Activated CD4-positive, alpha-beta memory T cell treated with anti-CD3 and anti-CD28 coated beads for 36 hours (primary cell): Measurements from ENCODE around the gene PPIL1. TPM values are rescaled to one million over a fixed set of nuclear protein-coding genes. Genes with fewer than 3 reads are reported as not detected.
"Not testable (repeated sequence)": the region's sequence is repeated elsewhere in the genome, so short reads cannot be mapped to it uniquely, and the experiment has no call there.

Source experiments
- CTCF ChIA-PET: fragments of 350-600 bp; sonication (Branson Sonifier 250); formaldehyde crosslinking; loops from one replicate; lab custom pipeline; 2021; ENCODE audit warnings: antibody characterized with exemption, inconsistent platforms; lab: Charles Lee
- POLR2A ChIA-PET: fragments of 350-600 bp; sonication (Branson Sonifier 250); formaldehyde crosslinking; loops from one replicate; lab custom pipeline; 2021; ENCODE audit warnings: antibody characterized with exemption; lab: Charles Lee
- DNase-seq: peaks from one replicate; pipeline ENCODE4 v3.0.0-alpha.2; 2020
- H3K27ac Mint-ChIP-seq: one replicate; pipeline ENCODE4 v1.8.0; 2021; ENCODE audit warnings: mixed read lengths
- H3K27me3 Mint-ChIP-seq: one replicate; pipeline ENCODE4 v1.8.0; 2021; ENCODE audit warnings: mixed read lengths
- H3K36me3 Mint-ChIP-seq: one replicate; pipeline ENCODE4 v1.8.0; 2021; ENCODE audit warnings: mixed read lengths
- H3K4me1 Mint-ChIP-seq: one replicate; pipeline ENCODE4 v1.8.0; 2021; ENCODE audit warnings: low read depth, mixed read lengths
- H3K4me3 Mint-ChIP-seq: one replicate; pipeline ENCODE4 v1.8.0; 2021; ENCODE audit warnings: mild to moderate bottlenecking, mixed read lengths
- H3K9me3 Mint-ChIP-seq: one replicate; pipeline ENCODE4 v1.8.0; 2021; ENCODE audit warnings: mixed read lengths
- intact Hi-C: fragments of 100-400 bp; cut with micrococcal nuclease; formaldehyde crosslinking; loops from one replicate; pipeline ENCODE4 v1.15.1; 2023
- total RNA-seq, 2 experiments: library from RNA; stranded (reverse); gene quantifications; one replicate each; pipeline ENCODE4 v1.2.3, GENCODE V29; 2021

Gene PPIL1
- total RNA-seq, 2 experiments from 2014 or later, result 38.5 to 40.6 TPM

GRCh38 chr6:36820700-36821580 lies 53.7 kb downstream of the PPIL1 start:
- POLR2A ChIA-PET, result no interaction called here
- CTCF ChIA-PET, result no interaction called here
- H3K27ac Mint-ChIP-seq, result no peak overlapping the region

GRCh38 chr6:36818756-36819155 lies 55.8 kb downstream of the PPIL1 start:
- Mint-ChIP-seq H3K4me3 (no peak overlapping the region), H3K27me3 (no peaks in the 10 kb centered on the region), H3K4me1 (no peaks in the 10 kb centered on the region), H3K27ac (no peak overlapping the region), H3K36me3 (no peaks in the 10 kb centered on the region), H3K9me3 (no peaks in the 10 kb centered on the region)
- POLR2A ChIA-PET, result no interaction called here
- CTCF ChIA-PET, result no interaction called here
- DNase-seq, result no peak
- intact Hi-C loops, result no loop called here

More at GRCh38 chr6:36820700-36821580, 53.7 kb downstream of the PPIL1 start:
- no peak for DNase-seq
- Mint-ChIP-seq H3K27me3 (peaks cover 2% of the 10 kb centered on the region), H3K4me1 (no peaks in the 10 kb centered on the region), H3K9me3 (no peaks in the 10 kb centered on the region), H3K4me3 (no peak overlapping the region), H3K36me3 (no peaks in the 10 kb centered on the region)
- intact Hi-C loops, result no loop called here

DNA sequence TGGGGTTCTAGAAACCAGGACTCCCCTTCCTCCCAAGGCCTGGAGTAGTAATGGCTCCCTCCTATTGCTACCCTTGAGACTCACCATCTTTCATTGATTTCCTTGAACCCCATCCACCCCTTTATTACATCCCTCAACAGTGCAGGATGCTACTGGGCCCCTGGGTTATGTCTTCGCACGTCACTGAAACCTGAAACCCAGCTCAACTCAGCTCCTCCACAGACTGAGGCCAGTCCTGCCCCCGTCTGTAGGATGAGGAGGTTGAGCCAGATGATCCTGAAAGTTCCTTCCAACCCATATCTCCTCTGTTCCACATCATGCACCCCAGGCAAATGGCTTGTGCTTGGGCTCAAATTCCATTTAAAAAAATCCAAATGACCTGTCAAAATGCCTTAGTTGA lies 56.8 kb downstream of the PPIL1 start:
- Mint-ChIP-seq H3K4me1 (no peaks in the 10 kb centered on the region), H3K27ac (no peak overlapping the region), H3K9me3 (no peaks in the 10 kb centered on the region), H3K27me3 (no peaks in the 10 kb centered on the region), H3K4me3 (no peak overlapping the region), H3K36me3 (no peaks in the 10 kb centered on the region)
- no peak for DNase-seq
- intact Hi-C loops, result no loop called here
- ChIA-PET POLR2A (no interaction called here), CTCF (no interaction called here)

DNA sequence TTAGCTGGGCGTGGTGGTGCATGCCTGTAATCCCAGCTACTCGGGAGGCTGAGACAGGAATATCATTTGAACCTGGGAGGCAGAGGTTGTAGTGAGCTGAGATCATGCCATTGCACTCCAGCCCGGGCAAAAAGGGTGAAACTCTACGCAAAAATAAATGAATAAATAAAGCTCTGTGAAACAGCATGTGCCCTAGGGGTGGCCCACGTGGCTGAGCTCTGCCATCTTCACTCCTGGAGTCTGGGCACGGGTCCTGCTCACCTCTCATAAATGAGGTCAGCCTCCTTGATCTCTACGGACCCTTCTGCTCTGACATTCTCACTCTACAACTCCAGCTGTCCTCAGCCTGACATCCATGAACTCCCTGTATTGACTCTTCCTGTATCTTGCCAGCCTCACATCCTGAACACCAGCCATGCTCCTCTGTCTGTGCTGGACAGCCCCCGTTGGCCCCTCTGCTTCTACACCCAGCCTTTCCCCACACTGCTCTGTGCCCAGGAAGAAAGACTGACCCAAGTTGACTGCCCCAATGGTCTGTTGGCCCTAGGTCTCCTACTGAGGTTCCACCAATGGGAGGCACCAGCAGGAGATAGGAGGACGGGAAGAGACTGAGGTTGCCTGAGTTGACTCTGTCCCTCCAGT lies 57.3 kb downstream of the PPIL1 start:
- Mint-ChIP-seq H3K27me3 (no peaks in the 10 kb centered on the region), H3K4me1 (no peaks in the 10 kb centered on the region), H3K4me3 (no peak overlapping the region), H3K9me3 (no peaks in the 10 kb centered on the region), H3K36me3 (no peaks in the 10 kb centered on the region), H3K27ac (no peak overlapping the region)
- ChIA-PET POLR2A (no interaction called here), CTCF (interaction anchor here (1.0 to 1.1 kb wide), 2 partner anchors 34 kb away, joined by 3 to 4 read pairs; no protein-coding TSS in a partner anchor)
- intact Hi-C loops, result no loop called here
- no peak for DNase-seq

DNA sequence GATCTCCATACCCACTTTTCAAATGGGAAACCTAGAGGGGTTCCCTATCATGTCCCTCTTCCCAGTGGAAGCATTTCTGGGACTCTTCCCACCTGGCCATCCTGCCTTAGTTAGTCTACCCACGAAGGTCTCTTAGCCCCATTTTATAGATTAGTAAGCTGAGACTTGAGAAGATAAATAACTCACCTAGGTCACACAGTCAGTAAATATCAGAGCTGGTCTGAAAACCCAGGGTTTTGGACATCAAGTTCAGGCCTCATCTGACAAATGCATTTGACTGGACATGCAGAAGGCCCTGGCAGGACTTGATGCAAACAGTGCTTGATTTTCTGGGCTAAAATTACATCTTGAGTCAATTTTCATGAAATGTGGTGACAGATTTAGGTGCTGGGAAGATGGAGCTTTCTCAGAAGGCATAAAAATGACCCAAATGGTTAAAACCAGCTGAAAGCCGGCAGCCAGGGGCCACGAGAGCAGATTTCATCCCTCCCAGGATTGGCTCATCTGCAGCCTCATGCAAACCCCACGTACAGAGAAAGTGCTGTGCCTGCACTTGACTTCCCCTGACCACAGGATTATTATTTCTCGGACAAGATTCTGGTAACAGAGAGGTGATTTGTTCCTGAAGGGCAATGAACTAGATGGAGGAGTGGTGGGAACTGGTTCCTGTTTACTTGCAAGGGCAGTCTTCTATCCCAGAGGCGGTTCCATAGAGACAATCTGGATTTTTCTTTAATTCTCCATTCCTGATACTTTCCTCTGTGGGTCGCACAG lies 58.5 kb downstream of the PPIL1 start:
- CTCF ChIA-PET, result interaction anchor here (1.0 to 1.8 kb wide), 4 partner anchors 33 to 202 kb away, joined by 3 to 4 read pairs (median 4); no protein-coding TSS in a partner anchor
- Mint-ChIP-seq H3K27me3 (no peaks in the 10 kb centered on the region), H3K4me3 (no peak overlapping the region)

DNA sequence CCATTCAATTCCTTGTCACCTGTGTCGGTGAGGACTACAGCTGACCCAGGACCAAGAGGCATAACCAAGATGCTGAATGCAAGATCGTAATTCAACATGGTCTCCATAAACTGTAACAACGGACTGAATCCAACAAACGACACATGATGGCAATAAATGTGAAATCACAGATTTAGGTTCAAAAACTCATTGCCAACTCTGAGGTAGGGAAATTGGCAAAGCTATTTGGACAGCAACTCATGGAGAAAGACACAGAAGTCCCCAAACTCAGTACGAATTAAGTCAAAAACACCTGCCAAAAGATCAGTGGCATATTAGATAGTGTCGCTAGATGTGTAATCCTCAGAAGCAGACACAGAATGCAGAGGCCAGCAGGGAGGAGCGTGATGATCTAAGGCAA lies 60.4 kb downstream of the PPIL1 start:
- intact Hi-C loops, result no loop called here
- no peaks in the 10 kb centered on the region for H3K9me3 Mint-ChIP-seq
- no peak for DNase-seq
- no peak overlapping the region for H3K4me3 Mint-ChIP-seq
- no peaks in the 10 kb centered on the region for H3K36me3 Mint-ChIP-seq
- no peak overlapping the region for H3K27ac Mint-ChIP-seq
- CTCF ChIA-PET, result interaction anchor here (1.8 kb wide), 1 partner anchor 37 kb away, joined by 4 read pairs; no protein-coding TSS in a partner anchor
- H3K4me1 Mint-ChIP-seq, result no peaks in the 10 kb centered on the region
- POLR2A ChIA-PET, result no interaction called here
- H3K27me3 Mint-ChIP-seq, result no peaks in the 10 kb centered on the region

More for the DNA sequence above, 58.5 kb downstream of the PPIL1 start:
- Mint-ChIP-seq H3K4me1 (no peaks in the 10 kb centered on the region), H3K36me3 (no peaks in the 10 kb centered on the region), H3K9me3 (no peaks in the 10 kb centered on the region), H3K27ac (no peak overlapping the region)
- intact Hi-C loops, result no loop called here
- POLR2A ChIA-PET, result no interaction called here
- DNase-seq, result no peak

DNA sequence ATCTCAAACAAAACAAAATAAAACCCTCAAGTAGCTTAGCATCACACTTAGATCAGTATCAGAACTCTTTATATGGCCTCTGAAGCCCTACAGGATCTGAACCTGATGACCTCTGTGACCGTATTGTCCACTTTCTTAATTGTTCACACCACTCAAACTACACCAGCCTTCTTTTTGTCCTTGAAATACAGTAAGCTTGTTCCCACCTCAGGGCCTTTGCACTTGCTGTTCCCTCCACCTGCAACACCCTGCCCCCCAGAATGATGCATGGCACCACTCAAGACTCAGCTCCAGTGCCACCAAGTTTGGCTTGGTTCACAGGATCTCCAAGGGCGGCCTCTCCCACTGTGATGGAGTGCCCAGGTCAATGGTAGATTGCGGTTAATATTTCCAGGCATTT lies 61.1 kb downstream of the PPIL1 start:
- no peak overlapping the region for H3K27ac Mint-ChIP-seq

DNA sequence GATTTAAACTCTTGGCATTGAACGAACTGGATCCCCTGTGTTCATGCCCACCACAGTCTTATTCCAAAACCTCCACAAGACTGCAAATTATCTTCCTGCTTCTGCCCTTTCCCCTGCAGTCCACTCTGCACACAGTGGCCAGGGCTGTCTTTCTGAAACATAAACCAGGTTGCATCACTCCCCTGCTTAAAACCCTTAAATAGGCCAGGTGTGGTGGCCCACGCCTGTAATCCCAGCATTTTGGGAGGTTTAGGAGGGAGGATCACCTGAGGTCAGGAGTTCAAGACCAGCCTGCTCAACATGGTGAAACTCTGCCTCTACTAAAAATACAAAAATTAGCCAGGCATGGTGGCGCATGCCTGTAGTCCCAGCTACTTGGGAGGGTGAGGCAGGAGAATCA lies 61.6 kb downstream of the PPIL1 start:
- DNase-seq, H3K4me3 Mint-ChIP-seq, H3K9me3 Mint-ChIP-seq, POLR2A ChIA-PET, CTCF ChIA-PET, intact Hi-C loops, H3K27me3 Mint-ChIP-seq, H3K4me1 Mint-ChIP-seq, H3K27ac Mint-ChIP-seq, H3K36me3 Mint-ChIP-seq: not testable (repeated sequence)

More for the DNA sequence above, 61.1 kb downstream of the PPIL1 start:
- intact Hi-C loops, result no loop called here
- H3K9me3 Mint-ChIP-seq, result no peaks in the 10 kb centered on the region
- H3K27me3 Mint-ChIP-seq, result no peaks in the 10 kb centered on the region
- H3K36me3 Mint-ChIP-seq, result no peaks in the 10 kb centered on the region
- CTCF ChIA-PET, result no interaction called here
- POLR2A ChIA-PET, result no interaction called here
- DNase-seq, result no peak
- H3K4me3 Mint-ChIP-seq, result no peak overlapping the region
- H3K4me1 Mint-ChIP-seq, result no peaks in the 10 kb centered on the region

DNA sequence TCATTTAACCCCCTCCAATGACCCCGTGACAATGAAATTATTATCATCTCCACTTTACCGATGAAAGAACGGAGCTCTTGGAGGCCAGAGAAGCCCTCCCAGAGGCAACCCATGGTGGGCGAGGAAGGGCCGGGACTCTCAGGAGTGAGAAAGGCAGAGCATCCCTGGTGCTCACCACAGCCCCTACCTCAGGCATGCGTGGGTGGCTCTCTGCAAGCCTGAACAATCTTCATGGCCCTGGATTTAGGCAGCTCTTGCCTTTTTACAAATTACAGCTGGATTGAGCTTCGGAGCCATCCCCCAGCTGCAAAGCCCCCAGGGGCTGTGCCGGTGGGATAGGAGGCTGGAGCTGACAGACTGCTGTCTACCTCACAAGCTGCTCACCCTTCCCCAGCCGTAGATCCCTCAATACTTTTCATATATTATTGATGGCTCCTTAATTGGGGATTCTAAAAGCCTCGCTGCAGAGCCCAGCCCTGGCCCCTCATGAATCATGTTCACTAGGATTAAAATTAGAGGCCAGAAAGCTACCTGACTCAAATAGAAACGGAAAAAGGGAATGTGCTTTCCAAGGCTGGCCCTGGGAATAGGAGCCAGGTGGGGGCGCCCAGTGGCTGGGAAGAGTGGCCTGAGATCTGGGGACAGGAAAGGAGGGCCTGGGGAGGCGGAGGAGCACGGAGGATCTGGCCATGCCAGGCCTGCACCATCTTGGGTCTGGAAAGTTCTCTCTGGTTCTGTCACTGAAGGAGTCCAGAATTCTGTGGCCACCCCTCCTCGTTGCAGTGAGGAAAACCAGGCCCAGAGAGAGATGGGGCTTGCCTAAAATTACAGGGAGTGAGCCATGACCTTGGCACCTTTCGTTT lies 64.4 kb downstream of the PPIL1 start:
- ChIA-PET POLR2A (interaction anchor here (0.6 kb wide), 2 partner anchors 31 to 51 kb away, joined by 3 read pairs; no protein-coding TSS in a partner anchor), CTCF (interaction anchor here (1.8 kb wide), 1 partner anchor 41 kb away, joined by 4 read pairs; no protein-coding TSS in a partner anchor)
- H3K4me1 Mint-ChIP-seq, result no peaks in the 10 kb centered on the region
- no peaks in the 10 kb centered on the region for H3K27me3 Mint-ChIP-seq
- no peak overlapping the region for H3K27ac Mint-ChIP-seq
- no peak overlapping the region for H3K4me3 Mint-ChIP-seq
- no peaks in the 10 kb centered on the region for H3K9me3 Mint-ChIP-seq
- DNase-seq, result no peak
- no peaks in the 10 kb centered on the region for H3K36me3 Mint-ChIP-seq
- intact Hi-C loops, result no loop called here

DNA sequence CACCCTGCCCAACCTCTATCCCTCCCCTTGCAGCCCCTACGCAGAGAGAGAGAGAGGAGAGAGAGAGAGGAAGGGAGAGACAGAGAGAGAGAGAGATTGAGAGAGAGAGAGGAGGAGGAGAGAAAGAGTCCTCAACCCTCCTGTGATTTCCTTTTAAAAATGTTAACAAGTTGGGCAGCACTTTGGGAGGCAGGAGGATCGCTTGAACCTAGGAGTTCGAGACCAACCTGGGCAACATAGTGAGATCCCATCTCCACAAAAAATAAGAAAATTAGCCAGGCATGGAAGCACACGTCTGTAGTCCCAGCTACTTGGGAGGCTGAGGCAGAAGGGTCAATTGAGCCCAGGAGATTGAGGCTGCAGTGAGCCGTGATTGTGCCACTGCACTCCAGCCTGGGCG lies 65.4 kb downstream of the PPIL1 start:
- no peaks in the 10 kb centered on the region for H3K4me1 Mint-ChIP-seq
- intact Hi-C loops, result no loop called here
- no peaks in the 10 kb centered on the region for H3K9me3 Mint-ChIP-seq
- no peak for DNase-seq
- H3K27me3 Mint-ChIP-seq, result peaks cover 1% of the 10 kb centered on the region
- no peak overlapping the region for H3K4me3 Mint-ChIP-seq
- no peak overlapping the region for H3K27ac Mint-ChIP-seq
- POLR2A ChIA-PET, result interaction anchor here (0.6 kb wide), 1 partner anchor 30 kb away, joined by 3 read pairs; no protein-coding TSS in a partner anchor
- no peaks in the 10 kb centered on the region for H3K36me3 Mint-ChIP-seq
- CTCF ChIA-PET, result no interaction called here

DNA sequence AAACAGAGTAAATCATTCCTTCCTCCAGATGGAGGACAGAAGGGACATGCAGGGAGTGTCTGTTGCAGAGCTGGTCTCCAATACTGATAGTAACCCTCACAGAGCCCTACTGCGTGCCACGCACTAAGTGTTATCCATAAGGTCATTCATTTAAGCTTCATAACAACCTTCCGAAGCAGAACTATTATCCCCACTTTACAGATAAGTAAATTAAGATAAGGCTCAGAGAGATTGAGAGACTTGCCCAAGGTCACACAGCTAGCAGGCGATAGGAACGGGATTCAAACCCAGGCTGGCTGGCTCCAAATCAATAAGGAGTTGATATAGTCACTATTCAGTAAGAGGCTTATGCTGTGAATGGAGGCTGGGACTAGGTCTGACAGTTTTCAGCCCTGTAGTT lies 66.0 kb downstream of the PPIL1 start:
- intact Hi-C loops, result no loop called here
- H3K9me3 Mint-ChIP-seq, result no peaks in the 10 kb centered on the region
- H3K27me3 Mint-ChIP-seq, result peaks cover 1% of the 10 kb centered on the region
- no peaks in the 10 kb centered on the region for H3K36me3 Mint-ChIP-seq
- ChIA-PET CTCF (no interaction called here), POLR2A (no interaction called here)
- H3K4me3 Mint-ChIP-seq, result no peak overlapping the region
- no peak overlapping the region for H3K27ac Mint-ChIP-seq
- H3K4me1 Mint-ChIP-seq, result no peaks in the 10 kb centered on the region
- no peak for DNase-seq
